ENCODE results near the gene KIAA1328.
"Not testable (repeated sequence)": the region's sequence is repeated elsewhere in the genome, so short reads cannot be mapped to it uniquely, and the experiment has no call there.

KIAA1328 gene

GRCh38 chr18:36828630-36829361, at the start of gene KIAA1328, which contains the start of gene TPGS2:
TSS of gene KIAA1328 (plus strand) at chr18:36829127. CDS start at chr18:36829139, 12 bp downstream.
TSS of gene TPGS2 (minus strand) at chr18:36829002. CDS start at chr18:36828767, 235 bp downstream.
- no peak for FAIRE-seq

GRCh38 chr18:36780748-36781147, 48.2 kb upstream of the KIAA1328 start:
- no peak for FAIRE-seq

- no peak for FAIRE-seq
Measured at GRCh38 chr18:36782710-36783109, 46.2 kb upstream of the KIAA1328 start.

- no peak for FAIRE-seq
Measured at GRCh38 chr18:36783792-36784191, 45.1 kb upstream of the KIAA1328 start.

- no peak for FAIRE-seq
Measured at GRCh38 chr18:36786686-36787085, 42.2 kb upstream of the KIAA1328 start.

GRCh38 chr18:36792634-36793283, 36.2 kb upstream of the KIAA1328 start:
- no peak for FAIRE-seq

- FAIRE-seq: no peak
Measured at GRCh38 chr18:36798738-36799473, 30.0 kb upstream of the KIAA1328 start.

- no peak for FAIRE-seq
Measured at GRCh38 chr18:36805105-36805504, 23.8 kb upstream of the KIAA1328 start.

- no peak for FAIRE-seq
Measured at GRCh38 chr18:36808681-36809080, 20.2 kb upstream of the KIAA1328 start.

GRCh38 chr18:36809590-36810381, 19.1 kb upstream of the KIAA1328 start:
- FAIRE-seq: peak; percentile 85

- no peak for FAIRE-seq
Measured at GRCh38 chr18:36811430-36811829, 17.5 kb upstream of the KIAA1328 start.

- FAIRE-seq: no peak
Measured at GRCh38 chr18:36811955-36812354, 17.0 kb upstream of the KIAA1328 start.

- no peak for FAIRE-seq
Measured at GRCh38 chr18:36812678-36813077, 16.2 kb upstream of the KIAA1328 start.

- FAIRE-seq: no peak
Measured at GRCh38 chr18:36813101-36813775, 15.7 kb upstream of the KIAA1328 start.

GRCh38 chr18:36813824-36814223, 15.1 kb upstream of the KIAA1328 start:
- no peak for FAIRE-seq

GRCh38 chr18:36814994-36815393, 13.9 kb upstream of the KIAA1328 start:
- no peak for FAIRE-seq

- FAIRE-seq: not testable (repeated sequence)
Measured at GRCh38 chr18:36816096-36816495, 12.8 kb upstream of the KIAA1328 start.

GRCh38 chr18:36817039-36817438, 11.9 kb upstream of the KIAA1328 start:
- no peak for FAIRE-seq

- no peak for FAIRE-seq
Measured at GRCh38 chr18:36818652-36819051, 10.3 kb upstream of the KIAA1328 start.

- no peak for FAIRE-seq
Measured at GRCh38 chr18:36819621-36820020, 9.3 kb upstream of the KIAA1328 start.

GRCh38 chr18:36821681-36822080, 7.2 kb upstream of the KIAA1328 start:
- FAIRE-seq: no peak

GRCh38 chr18:36825526-36825925, 3.4 kb upstream of the KIAA1328 start:
- FAIRE-seq: no peak

Measured in A204.1 (cell line).